DND-41 (cell line): ENCODE measurements around the gene LDLRAP1.

Experiments used
- ATAC-seq: fragments of 200-7000 bp; cut with Tn5 transposase; 3 replicates; pipeline ENCODE4 v1.9.1; 2021; ENCODE audit warnings: low read depth; ENCODE audit not compliant: insufficient read depth
- DNase-seq: peaks from one replicate; pipeline ENCODE4 v3.0.0-alpha.2; 2020
- H2AFZ ChIP-seq: 2 replicates; pipeline ENCODE4 v1.6.0; 2012; ENCODE audit warnings: low read depth, low read length
- H3K27ac ChIP-seq: 2 replicates; pipeline ENCODE4 v1.5.1; 2012; ENCODE audit warnings: low read length, inconsistent platforms
- H3K27me3 ChIP-seq: fragments of 200-600 bp; sonication (generic); 2 replicates; pipeline ENCODE4 v1.6.0; 2012; ENCODE audit warnings: low read length, mild to moderate bottlenecking, inconsistent platforms; ENCODE audit not compliant: insufficient read depth, poor library complexity
- H3K36me3 ChIP-seq: 2 replicates; pipeline ENCODE4 v1.5.1; 2012; ENCODE audit warnings: low read length, inconsistent platforms; ENCODE audit not compliant: insufficient read depth
- H3K4me1 ChIP-seq: 2 replicates; pipeline ENCODE4 v1.5.1; 2012; ENCODE audit warnings: mild to moderate bottlenecking, low read length; ENCODE audit not compliant: insufficient read depth
- H3K4me2 ChIP-seq: 2 replicates; pipeline ENCODE4 v1.6.0; 2012; ENCODE audit warnings: mild to moderate bottlenecking, moderate library complexity, low read length, inconsistent platforms; ENCODE audit not compliant: insufficient read depth
- H3K4me3 ChIP-seq, 2 experiments: fragments of 200-600 bp in 1 of 2; shearing (Covaris generic) in 1 of 2; 2 replicates each; pipeline ENCODE4 v1.5.1; 2012 to 2016; ENCODE audit warnings: inconsistent platforms in 2 of 2, low read length in 2 of 2, mild to moderate bottlenecking in 2 of 2, low read depth in 1 of 2, moderate library complexity in 1 of 2
- H3K79me2 ChIP-seq: 2 replicates; pipeline ENCODE4 v1.6.0; 2012; ENCODE audit warnings: low read length, inconsistent platforms; ENCODE audit not compliant: insufficient read depth
- H3K9ac ChIP-seq: 2 replicates; pipeline ENCODE4 v1.6.0; 2012; ENCODE audit warnings: low read depth, mild to moderate bottlenecking, inconsistent platforms, low read length, moderate library complexity
- H3K9me3 ChIP-seq: 2 replicates; pipeline ENCODE4 v1.5.1; 2012; ENCODE audit warnings: low read length, moderate library complexity, mild to moderate bottlenecking, inconsistent platforms; ENCODE audit not compliant: insufficient read depth, severe bottlenecking
- H4K20me1 ChIP-seq: 2 replicates; pipeline ENCODE4 v1.6.0; 2012; ENCODE audit warnings: low read length; ENCODE audit not compliant: insufficient read depth
- CTCF ChIP-seq: IDR thresholded peaks from 2 replicates; pipeline ENCODE4 v1.5.1; 2012; ENCODE audit warnings: borderline replicate concordance, low read length, moderate library complexity, mild to moderate bottlenecking; ENCODE audit not compliant: poor library complexity, severe bottlenecking; ENCODE audit errors: extremely low read depth
- EZH2 ChIP-seq: IDR thresholded peaks from 3 replicates; pipeline ENCODE4 v1.6.1; 2012; ENCODE audit warnings: borderline replicate concordance, low read depth, mild to moderate bottlenecking, moderate library complexity, low read length, inconsistent platforms; ENCODE audit not compliant: severe bottlenecking

Gene LDLRAP1

DNA sequence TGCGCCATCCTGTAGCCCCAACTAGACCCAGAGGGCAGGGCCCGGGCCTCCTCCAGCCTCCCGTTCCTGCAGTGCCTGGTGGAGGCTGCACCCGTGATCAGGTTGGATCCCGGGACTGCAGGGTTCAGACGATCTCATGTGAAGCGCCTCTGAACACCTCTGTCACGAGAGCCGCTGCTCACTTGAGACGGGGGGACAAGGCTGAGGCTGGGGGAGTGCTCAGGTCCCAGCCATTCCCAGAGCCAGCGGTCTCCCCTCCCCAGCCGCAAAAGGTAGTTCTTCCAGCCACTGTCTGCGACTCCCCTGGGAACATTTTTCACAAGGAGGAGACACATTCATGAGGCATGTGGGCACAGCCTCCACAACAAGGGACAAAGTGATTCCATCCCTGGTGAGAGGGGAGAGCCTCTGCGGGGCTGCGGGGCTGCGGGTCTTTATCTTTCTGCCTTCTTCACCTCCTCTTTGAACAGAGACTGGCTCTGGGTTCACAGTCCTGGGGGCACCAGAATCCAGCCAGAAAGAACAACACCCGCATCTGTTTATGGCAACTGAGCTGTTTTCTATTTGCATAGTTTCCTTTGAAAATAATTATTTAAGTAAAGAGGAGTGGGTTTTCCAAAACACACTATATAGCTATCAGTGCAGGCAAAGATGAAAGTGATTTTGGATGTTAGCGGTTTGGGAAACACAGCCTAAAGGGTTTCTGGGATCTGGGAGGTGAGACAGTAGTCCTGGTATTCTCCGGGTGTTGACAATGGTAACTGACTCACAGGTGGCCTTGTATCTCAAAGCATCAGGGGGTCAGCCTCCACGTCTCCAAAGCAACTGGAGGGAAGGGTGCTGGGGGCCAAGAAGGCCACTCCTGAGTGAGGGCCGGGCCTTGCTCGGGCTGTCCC lies 13.0 kb upstream of the LDLRAP1 start:
- Histone ChIP-seq H3K4me2 (no peak overlapping the region), H2AFZ (no peak overlapping the region), H3K4me3 (no peak overlapping the region), H3K9ac (no peak overlapping the region), H3K4me1 (no peaks in the 10 kb centered on the region), H3K79me2 (no peaks in the 10 kb centered on the region), H3K9me3 (no peaks in the 10 kb centered on the region), H3K27ac (no peak overlapping the region), H3K36me3 (no peaks in the 10 kb centered on the region), H3K27me3 (peaks cover 4% of the 10 kb centered on the region), H4K20me1 (no peaks in the 10 kb centered on the region)
- TF ChIP-seq EZH2: no peak
- no peak for TF ChIP-seq CTCF
- DNase-seq: no peak
- no peak for ATAC-seq

DNA sequence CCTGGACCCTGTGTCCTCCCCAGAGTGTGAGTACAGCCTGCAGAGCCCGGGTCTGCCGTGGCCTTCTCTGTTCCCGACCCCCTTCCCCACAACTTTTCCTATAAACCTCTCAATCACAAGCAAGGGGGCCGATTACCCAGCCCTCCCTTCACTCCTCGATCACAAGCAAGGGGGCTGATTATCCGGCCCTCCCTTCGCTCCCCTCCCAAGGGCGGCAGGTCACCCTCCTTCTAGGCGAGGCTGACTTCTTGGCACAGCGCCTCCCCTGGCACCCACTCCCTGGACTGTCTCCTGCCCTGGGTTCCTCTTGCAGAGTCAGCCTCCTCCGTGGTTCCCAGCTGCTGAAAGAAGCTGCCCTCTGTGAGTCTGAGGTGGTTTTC lies 12.3 kb upstream of the LDLRAP1 start:
- Histone ChIP-seq H2AFZ (no peak overlapping the region), H3K4me2 (no peak overlapping the region), H3K79me2 (no peaks in the 10 kb centered on the region), H3K9me3 (no peaks in the 10 kb centered on the region), H4K20me1 (no peaks in the 10 kb centered on the region), H3K36me3 (no peaks in the 10 kb centered on the region), H3K4me1 (no peaks in the 10 kb centered on the region), H3K4me3 (no peak overlapping the region), H3K9ac (no peak overlapping the region), H3K27ac (no peak overlapping the region), H3K27me3 (peaks cover 4% of the 10 kb centered on the region)
- no peak for ATAC-seq
- no peak for DNase-seq
- TF ChIP-seq CTCF: no peak
- no peak for TF ChIP-seq EZH2

GRCh38 chr1:25532970-25533369 lies 10.4 kb upstream of the LDLRAP1 start:
- peaks cover 9% of the 10 kb centered on the region for H3K27me3 ChIP-seq
- no peaks in the 10 kb centered on the region for H4K20me1 ChIP-seq
- no peak overlapping the region for H3K27ac ChIP-seq
- DNase-seq (no peak), ATAC-seq (no peak)
- no peak overlapping the region for H2AFZ ChIP-seq
- no peaks in the 10 kb centered on the region for H3K79me2 ChIP-seq
- TF ChIP-seq CTCF: no peak
- TF ChIP-seq EZH2: no peak
- no peak overlapping the region for H3K4me3 ChIP-seq
- no peak overlapping the region for H3K4me2 ChIP-seq
- no peak overlapping the region for H3K9ac ChIP-seq
- no peaks in the 10 kb centered on the region for H3K9me3 ChIP-seq
- H3K4me1 ChIP-seq: no peaks in the 10 kb centered on the region
- H3K36me3 ChIP-seq: no peaks in the 10 kb centered on the region
